OCI-LY3 (cell line): ENCODE results near the gene OR52N1.

Source experiments
- EZH2phosphoT487 ChIP-seq: fragments of 200-600 bp; shearing (Covaris generic); IDR thresholded peaks from 2 replicates; pipeline ENCODE4 v1.6.1; 2018; ENCODE audit warnings: antibody characterized with exemption, mixed run types, low read depth
- TF ChIP-seq, protein P1 (sequence below): fragments of 200-600, 300-600 bp; sonication (generic); IDR thresholded peaks from 2 replicates; pipeline ENCODE4 v1.5.1; 2014; ENCODE audit warnings: antibody characterized with exemption, low read length, low read depth

DNA sequence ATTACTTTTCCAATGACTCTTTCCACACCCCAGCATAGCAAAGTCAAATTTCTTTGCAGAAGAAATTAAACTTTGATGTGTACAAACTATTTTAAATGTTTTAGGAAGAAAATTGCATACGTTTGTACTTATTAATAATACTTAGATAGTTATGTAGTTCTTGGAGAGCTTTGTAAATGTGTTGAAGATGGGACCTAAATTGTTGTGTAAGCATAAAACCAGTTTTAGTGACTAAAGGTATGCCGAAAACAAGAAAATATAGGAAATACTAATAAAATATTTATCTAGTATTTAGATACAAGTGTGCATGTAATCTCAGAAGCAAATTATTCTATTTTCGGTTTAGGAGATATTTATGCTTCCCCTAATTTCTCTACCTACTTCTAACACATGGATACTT lies 41.2 kb downstream of the OR52N1 start:
- TF ChIP-seq, protein P1, sequence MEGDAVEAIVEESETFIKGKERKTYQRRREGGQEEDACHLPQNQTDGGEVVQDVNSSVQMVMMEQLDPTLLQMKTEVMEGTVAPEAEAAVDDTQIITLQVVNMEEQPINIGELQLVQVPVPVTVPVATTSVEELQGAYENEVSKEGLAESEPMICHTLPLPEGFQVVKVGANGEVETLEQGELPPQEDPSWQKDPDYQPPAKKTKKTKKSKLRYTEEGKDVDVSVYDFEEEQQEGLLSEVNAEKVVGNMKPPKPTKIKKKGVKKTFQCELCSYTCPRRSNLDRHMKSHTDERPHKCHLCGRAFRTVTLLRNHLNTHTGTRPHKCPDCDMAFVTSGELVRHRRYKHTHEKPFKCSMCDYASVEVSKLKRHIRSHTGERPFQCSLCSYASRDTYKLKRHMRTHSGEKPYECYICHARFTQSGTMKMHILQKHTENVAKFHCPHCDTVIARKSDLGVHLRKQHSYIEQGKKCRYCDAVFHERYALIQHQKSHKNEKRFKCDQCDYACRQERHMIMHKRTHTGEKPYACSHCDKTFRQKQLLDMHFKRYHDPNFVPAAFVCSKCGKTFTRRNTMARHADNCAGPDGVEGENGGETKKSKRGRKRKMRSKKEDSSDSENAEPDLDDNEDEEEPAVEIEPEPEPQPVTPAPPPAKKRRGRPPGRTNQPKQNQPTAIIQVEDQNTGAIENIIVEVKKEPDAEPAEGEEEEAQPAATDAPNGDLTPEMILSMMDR, result no peak
- no peak for TF ChIP-seq EZH2phosphoT487
